GM12891 (cell line): ENCODE results near the gene KRT86.

Source experiments
- PAX5 ChIP-seq: IDR thresholded peaks from 2 replicates; pipeline ENCODE4 v1.6.1; 2011; ENCODE audit warnings: low read length, moderate library complexity, mild to moderate bottlenecking; ENCODE audit not compliant: insufficient read depth, severe bottlenecking
- POLR2A ChIP-seq: IDR thresholded peaks from 2 replicates; pipeline ENCODE4 v1.6.1; 2011; ENCODE audit warnings: low read depth, low read length, control low read depth
- POLR2AphosphoS5 ChIP-seq: IDR thresholded peaks from 2 replicates; pipeline ENCODE4 v1.6.1; 2011; ENCODE audit warnings: low read depth, low read length, control low read depth
- POU2F2 ChIP-seq: IDR thresholded peaks from 2 replicates; pipeline ENCODE4 v1.6.1; 2011; ENCODE audit warnings: low read depth, mild to moderate bottlenecking, control low read depth, low read length, moderate library complexity
- SPI1 ChIP-seq: IDR thresholded peaks from 2 replicates; pipeline ENCODE4 v1.6.1; 2011; ENCODE audit warnings: low read depth, low read length, control low read depth
- TAF1 ChIP-seq: IDR thresholded peaks from 2 replicates; pipeline ENCODE4 v1.6.1; 2011; ENCODE audit warnings: low read depth, low read length, control low read depth

DNA sequence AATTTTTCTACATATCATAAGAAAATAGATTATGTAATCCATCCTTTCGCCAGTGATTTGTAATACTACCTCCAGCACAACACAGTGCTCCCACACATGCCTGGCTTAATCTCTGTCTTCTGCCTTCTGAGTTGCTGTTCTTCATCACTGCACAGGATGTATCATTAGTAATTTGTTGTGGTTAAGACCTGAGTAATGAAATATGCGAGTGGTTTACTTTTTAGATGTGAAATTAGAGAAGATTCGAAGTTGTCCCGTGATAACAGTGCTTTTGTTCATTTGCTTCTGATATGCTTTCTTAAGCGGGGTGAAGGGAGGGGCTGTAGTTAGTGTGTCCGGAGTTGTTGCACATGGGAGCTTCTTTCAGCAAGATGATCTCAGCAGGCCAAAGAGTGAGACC is 74.8 kb downstream of the KRT86 start:
- TF ChIP-seq TAF1 = no peak
- TF ChIP-seq POLR2A = no peak
- TF ChIP-seq POLR2AphosphoS5 = no peak
- TF ChIP-seq PAX5 = no peak
- TF ChIP-seq SPI1 = no peak
- TF ChIP-seq POU2F2 = no peak
